IMR-90 (cell line): ENCODE data around the gene ATXN10. TPM values are rescaled to one million over a fixed set of nuclear protein-coding genes. Genes with fewer than 3 reads are reported as not detected.

ENCODE experiments used
- ATAC-seq: fragments of 200-7000 bp; cut with Tn5 transposase; 2 replicates; pipeline ENCODE4 v1.9.1; 2020; ENCODE audit warnings: low read depth, mild to moderate bottlenecking, moderate library complexity
- BruUV-seq: library from RNA; stranded (reverse); fragments of 400-500 nt; replicated peaks from 2 replicates; lab custom pipeline; 2021; lab: Mats Ljungman, UMichigan
- CTCF ChIA-PET: fragments of 300-600 bp; formaldehyde crosslinking; extraction: SDS; loops from one replicate; lab custom pipeline; 2021; ENCODE audit warnings: antibody characterized with exemption; lab: Yijun Ruan, JAX
- POLR2A ChIA-PET: fragments of 300-600 bp; sonication (Branson Sonifier 250); formaldehyde crosslinking; loops from one replicate; lab custom pipeline; 2022; ENCODE audit warnings: antibody characterized with exemption; ENCODE audit not compliant: unreplicated experiment; lab: Charles Lee
- DNase-seq: peaks from one replicate; pipeline ENCODE4 v3.0.0; 2013
- H2AFZ ChIP-seq: replicated peaks from 2 replicates; pipeline ENCODE3; 2013; ENCODE audit warnings: low read length, mild to moderate bottlenecking; ENCODE audit not compliant: poor library complexity
- H2AK5ac ChIP-seq: 2 replicates; pipeline ENCODE4 v1.6.1; 2013; ENCODE audit warnings: low read depth, low read length, inconsistent platforms
- H2AK9ac ChIP-seq: replicated peaks from 2 replicates; pipeline ENCODE3; 2013; ENCODE audit warnings: mild to moderate bottlenecking, low read depth, low read length, moderate library complexity; ENCODE audit not compliant: poor library complexity
- H2BK120ac ChIP-seq: 2 replicates; pipeline ENCODE4 v1.6.1; 2013; ENCODE audit warnings: low read depth, low read length, inconsistent platforms
- H2BK15ac ChIP-seq: 3 replicates; pipeline ENCODE4 v1.6.1; 2013; ENCODE audit warnings: low read depth, low read length, inconsistent platforms
- H2BK20ac ChIP-seq: 2 replicates; pipeline ENCODE4 v1.6.1; 2013; ENCODE audit warnings: low read depth, mild to moderate bottlenecking, inconsistent platforms, low read length, moderate library complexity
- H2BK5ac ChIP-seq: 2 replicates; pipeline ENCODE4 v1.6.1; 2013; ENCODE audit warnings: mild to moderate bottlenecking, low read depth, low read length, inconsistent platforms; ENCODE audit not compliant: poor library complexity, severe bottlenecking
- H3K14ac ChIP-seq: replicated peaks from 2 replicates; pipeline ENCODE4 v1.6.1; 2013; ENCODE audit warnings: low read depth, low read length, inconsistent platforms
- H3K18ac ChIP-seq: 2 replicates; pipeline ENCODE4 v1.6.1; 2013; ENCODE audit warnings: low read depth, low read length, control low read depth
- H3K23ac ChIP-seq: 2 replicates; pipeline ENCODE4 v1.6.1; 2013; ENCODE audit warnings: low read depth, low read length, inconsistent platforms
- H3K27ac ChIP-seq: 2 replicates; pipeline ENCODE4 v1.5.1; 2013; ENCODE audit warnings: mild to moderate bottlenecking, control low read depth, low read length; ENCODE audit not compliant: insufficient read depth
- H3K27me3 ChIP-seq: 2 replicates; pipeline ENCODE4 v1.6.1; 2013; ENCODE audit warnings: low read length; ENCODE audit not compliant: control insufficient read depth, insufficient read depth
- H3K36me3 ChIP-seq: 2 replicates; pipeline ENCODE4 v1.6.1; 2013; ENCODE audit warnings: low read length, mixed read lengths; ENCODE audit not compliant: control insufficient read depth, insufficient read depth
- H3K4ac ChIP-seq: 2 replicates; pipeline ENCODE4 v1.6.1; 2013; ENCODE audit warnings: low read depth, low read length, inconsistent platforms
- H3K4me1 ChIP-seq: 2 replicates; pipeline ENCODE4 v1.6.1; 2013; ENCODE audit warnings: low read length, mixed read lengths; ENCODE audit not compliant: control insufficient read depth, insufficient read depth
- H3K4me2 ChIP-seq: 2 replicates; pipeline ENCODE4 v1.6.1; 2013; ENCODE audit warnings: low read depth, mild to moderate bottlenecking, control low read depth, low read length, moderate library complexity
- H3K4me3 ChIP-seq: 2 replicates; pipeline ENCODE4 v1.5.1; 2013; ENCODE audit warnings: low read depth, mild to moderate bottlenecking, control low read depth, low read length, moderate library complexity; ENCODE audit not compliant: insufficient read depth
- H3K56ac ChIP-seq: 2 replicates; pipeline ENCODE4 v1.6.1; 2013; ENCODE audit warnings: low read length, inconsistent platforms; ENCODE audit not compliant: insufficient read depth; ENCODE audit errors: extremely low read depth
- H3K79me1 ChIP-seq, 2 experiments: 2 replicates each; pipeline ENCODE4 v1.6.1; 2013; ENCODE audit warnings: low read length in 2 of 2, inconsistent platforms in 1 of 2, low read depth in 1 of 2
- H3K9ac ChIP-seq: 2 replicates; pipeline ENCODE4 v1.6.1; 2013; ENCODE audit warnings: low read depth, low read length, control low read depth
- H3K9me1 ChIP-seq: 2 replicates; pipeline ENCODE4 v1.6.1; 2013; ENCODE audit warnings: low read length, inconsistent platforms; ENCODE audit not compliant: insufficient read depth
- H3K9me3 ChIP-seq: 2 replicates; pipeline ENCODE4 v1.6.1; 2013; ENCODE audit warnings: low read length; ENCODE audit not compliant: control insufficient read depth, insufficient read depth
- H4K20me1 ChIP-seq: 2 replicates; pipeline ENCODE4 v1.6.1; 2013; ENCODE audit warnings: low read length, inconsistent platforms; ENCODE audit not compliant: insufficient read depth
- H4K5ac ChIP-seq: 2 replicates; pipeline ENCODE4 v1.6.1; 2013; ENCODE audit warnings: mild to moderate bottlenecking, low read depth, low read length, control low read depth
- H4K8ac ChIP-seq, 2 experiments: 2 replicates each; pipeline ENCODE4 v1.6.1; 2013; ENCODE audit warnings: low read depth in 2 of 2, low read length in 2 of 2, control low read depth in 1 of 2, inconsistent platforms in 1 of 2
- H4K91ac ChIP-seq: 2 replicates; pipeline ENCODE4 v1.6.1; 2013; ENCODE audit warnings: low read depth, low read length, inconsistent platforms; ENCODE audit not compliant: insufficient read depth
- BHLHE40 ChIP-seq: fragments of 150-350 bp; IDR thresholded peaks from 2 replicates; pipeline ENCODE4 v1.6.1; 2016; ENCODE audit warnings: mild to moderate bottlenecking, low read depth, low read length
- CEBPB ChIP-seq: IDR thresholded peaks from 2 replicates; pipeline ENCODE4 v1.6.1; 2012; ENCODE audit warnings: low read depth, low read length, improper control_type of control experiment
- CHD1 ChIP-seq: IDR thresholded peaks from 2 replicates; pipeline ENCODE4 v1.6.1; 2012; ENCODE audit warnings: low read depth, low read length, improper control_type of control experiment
- FOS ChIP-seq: fragments of 150-350 bp; IDR thresholded peaks from 2 replicates; pipeline ENCODE4 v1.6.1; 2016; ENCODE audit warnings: low read depth, low read length
- MAFK ChIP-seq: IDR thresholded peaks from 2 replicates; pipeline ENCODE4 v1.6.1; 2012; ENCODE audit warnings: low read depth, low read length, improper control_type of control experiment
- MAZ ChIP-seq: IDR thresholded peaks from 2 replicates; pipeline ENCODE4 v1.6.1; 2012; ENCODE audit warnings: low read depth, mild to moderate bottlenecking, low read length, improper control_type of control experiment, moderate library complexity, borderline replicate concordance
- MXI1 ChIP-seq: IDR thresholded peaks from 2 replicates; pipeline ENCODE4 v1.6.1; 2012; ENCODE audit warnings: low read depth, mild to moderate bottlenecking, low read length, moderate library complexity, borderline replicate concordance
- NFE2L2 ChIP-seq: fragments of 150-350 bp; IDR thresholded peaks from 2 replicates; pipeline ENCODE4 v1.6.1; 2016; ENCODE audit warnings: low read depth, mild to moderate bottlenecking, low read length
- POLR2A ChIP-seq: IDR thresholded peaks from 2 replicates; pipeline ENCODE4 v1.6.1; 2012; ENCODE audit warnings: mild to moderate bottlenecking, low read depth, low read length
- RAD21 ChIP-seq: IDR thresholded peaks from 2 replicates; pipeline ENCODE4 v1.6.1; 2012; ENCODE audit warnings: low read length, improper control_type of control experiment
- RCOR1 ChIP-seq: IDR thresholded peaks from 2 replicates; pipeline ENCODE4 v1.6.1; 2012; ENCODE audit warnings: mild to moderate bottlenecking, low read length, improper control_type of control experiment; ENCODE audit not compliant: insufficient replicate concordance
- RFX5 ChIP-seq: IDR thresholded peaks from 2 replicates; pipeline ENCODE4 v1.8.0; 2012; ENCODE audit warnings: low read depth, mild to moderate bottlenecking, low read length, moderate library complexity
- SMC3 ChIP-seq: fragments of 150-350 bp; IDR thresholded peaks from 2 replicates; pipeline ENCODE4 v1.6.1; 2016; ENCODE audit warnings: low read depth, mild to moderate bottlenecking, antibody characterized with exemption, low read length, moderate library complexity
- WGBS, 2 experiments: methylation state at CpG; one replicate each; pipeline versions ENCODE4 v1.1.5 to v1.1.7; 2013; ENCODE audit warnings: missing lambda C conversion rate in 2 of 2; ENCODE audit not compliant: insufficient read length in 1 of 2; ENCODE audit errors: extremely low coverage in 2 of 2; 5-methylcytosine and 5-hydroxymethylcytosine counted together
- dilution Hi-C: fragments of 300-500 bp; cut with HindIII; formaldehyde crosslinking; loops from one replicate; pipeline ENCODE4 v1.14.3; 2018; ENCODE audit warnings: low sequenced_read_pairs; ENCODE audit not compliant: unreplicated experiment
- in situ Hi-C: fragments of 300-500 bp; cut with MboI; formaldehyde crosslinking; loops from 3 replicates; pipeline ENCODE4 v1.14.3; 2019; ENCODE audit warnings: low sequenced_read_pairs, inconsistent platforms, mixed read lengths
- intact Hi-C: fragments of 100-400 bp; cut with micrococcal nuclease; formaldehyde crosslinking; loops from 2 replicates; pipeline ENCODE4 v1.10.0; 2022
- polyA plus RNA-seq, 3 experiments: library from polyadenylated mRNA; depleted of rRNA; stranded (reverse); fragments of >200 nt; gene quantifications; 2 replicates each; pipeline ENCODE4 v1.2.3, GENCODE V29; 2012; ENCODE audit warnings: low replicate concordance in 1 of 3
- total RNA-seq: library from RNA; depleted of rRNA; stranded (reverse); fragments of >200 nt; gene quantifications from 2 replicates; pipeline ENCODE4 v1.2.3, GENCODE V29; 2012
- TF ChIP-seq, protein P1 (sequence below): conservative IDR thresholded peaks from 2 replicates; pipeline ENCODE4 v1.5.1; 2012; ENCODE audit warnings: mild to moderate bottlenecking, low read depth, low read length, improper control_type of control experiment
- TF ChIP-seq, protein P2 (sequence below): fragments of 150-350 bp; IDR thresholded peaks from 2 replicates; pipeline ENCODE4 v1.6.1; 2017; ENCODE audit warnings: mild to moderate bottlenecking, antibody characterized with exemption, low read length, low read depth

ATXN10 gene
- total and polyA plus RNA-seq, 2 of the 4 experiments (the other 2 are of a cell fraction), result 116 to 231 TPM

DNA sequence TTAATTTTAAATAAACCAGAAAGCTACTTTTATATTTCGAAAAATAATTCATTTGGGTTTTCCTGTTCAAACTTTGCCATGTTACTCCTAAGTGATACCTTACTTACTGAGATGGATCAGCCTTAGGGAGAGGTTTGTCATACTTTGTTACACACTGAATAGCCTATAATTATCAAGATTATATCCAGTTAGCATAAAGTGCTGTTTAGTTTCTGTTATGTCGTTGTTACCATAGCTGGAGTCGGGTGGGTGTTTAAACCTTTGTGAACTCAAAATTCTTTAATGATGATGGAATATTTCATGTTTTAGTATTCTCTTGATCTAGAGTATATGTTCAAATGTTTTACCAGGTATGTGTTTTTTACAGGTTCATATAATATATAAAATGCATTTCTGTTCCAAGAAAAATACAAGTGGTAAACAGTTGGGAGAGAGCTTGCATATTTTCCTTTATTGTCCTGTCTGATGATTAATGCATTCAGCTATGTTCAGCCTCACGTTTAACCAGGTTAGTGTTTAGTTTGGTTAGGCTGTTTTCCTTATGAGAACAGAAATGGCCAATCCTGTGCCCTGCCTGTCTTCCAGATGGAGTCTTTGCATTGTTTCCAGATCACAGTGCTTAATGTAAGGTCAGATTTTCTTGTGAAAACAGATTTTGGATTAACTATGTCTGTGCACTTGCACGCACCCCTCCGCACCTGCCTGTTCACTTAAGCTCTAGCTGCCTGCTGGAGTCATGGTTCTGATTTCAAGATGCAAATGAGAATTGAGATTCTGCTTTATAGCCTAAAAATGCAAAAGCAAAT lies 105.6 kb downstream of the ATXN10 start:
- Histone ChIP-seq H2AK9ac (no peak overlapping the region), H2AK5ac (no peak overlapping the region), H4K20me1 (peaks cover 61% of the 10 kb centered on the region), H3K4me2 (no peak overlapping the region), H3K36me3 (peaks cover 4% of the 10 kb centered on the region), H4K8ac (no peak overlapping the region), H3K79me1 (peaks cover 49 to 80% of the 10 kb centered on the region in 2 experiments), H3K9me3 (no peaks in the 10 kb centered on the region), H4K5ac (no peak overlapping the region), H2BK20ac (no peak overlapping the region), H4K91ac (no peak overlapping the region), H3K4me3 (no peak overlapping the region), H3K27ac (no peak overlapping the region), H2BK120ac (no peak overlapping the region), H2AFZ (no peak overlapping the region), H3K18ac (no peak overlapping the region), H3K56ac (no peak overlapping the region), H3K4me1 (peaks cover 6% of the 10 kb centered on the region), H3K9ac (no peak overlapping the region), H2BK5ac (no peak overlapping the region), H2BK15ac (no peak overlapping the region), H3K4ac (no peak overlapping the region), H3K9me1 (peaks cover 19% of the 10 kb centered on the region), H3K27me3 (no peaks in the 10 kb centered on the region), H3K23ac (no peak overlapping the region), H3K14ac (no peak overlapping the region)
- intact Hi-C loops (no loop called here), in situ Hi-C loops (no loop called here), dilution Hi-C loops (no loop called here)
- WGBS, 2 experiments, result 100% methylated on average over 2 of the region's 6 CpGs; no CpG with 5 or more reads in 1 of the 2 experiments
- ChIA-PET CTCF (no interaction called here), POLR2A (no interaction called here)
- ATAC-seq (peak; percentile 18), DNase-seq (peak; percentile 63)
- no TSS peak for BruUV-seq
- TF ChIP-seq MXI1, result no peak
- no peak for TF ChIP-seq CHD1
- no peak for TF ChIP-seq RFX5
- no peak for TF ChIP-seq RAD21
- no peak for TF ChIP-seq MAFK
- TF ChIP-seq RCOR1, result no peak
- no peak for TF ChIP-seq SMC3
- no peak for TF ChIP-seq CEBPB
- no peak for TF ChIP-seq FOS
- TF ChIP-seq, protein P1, sequence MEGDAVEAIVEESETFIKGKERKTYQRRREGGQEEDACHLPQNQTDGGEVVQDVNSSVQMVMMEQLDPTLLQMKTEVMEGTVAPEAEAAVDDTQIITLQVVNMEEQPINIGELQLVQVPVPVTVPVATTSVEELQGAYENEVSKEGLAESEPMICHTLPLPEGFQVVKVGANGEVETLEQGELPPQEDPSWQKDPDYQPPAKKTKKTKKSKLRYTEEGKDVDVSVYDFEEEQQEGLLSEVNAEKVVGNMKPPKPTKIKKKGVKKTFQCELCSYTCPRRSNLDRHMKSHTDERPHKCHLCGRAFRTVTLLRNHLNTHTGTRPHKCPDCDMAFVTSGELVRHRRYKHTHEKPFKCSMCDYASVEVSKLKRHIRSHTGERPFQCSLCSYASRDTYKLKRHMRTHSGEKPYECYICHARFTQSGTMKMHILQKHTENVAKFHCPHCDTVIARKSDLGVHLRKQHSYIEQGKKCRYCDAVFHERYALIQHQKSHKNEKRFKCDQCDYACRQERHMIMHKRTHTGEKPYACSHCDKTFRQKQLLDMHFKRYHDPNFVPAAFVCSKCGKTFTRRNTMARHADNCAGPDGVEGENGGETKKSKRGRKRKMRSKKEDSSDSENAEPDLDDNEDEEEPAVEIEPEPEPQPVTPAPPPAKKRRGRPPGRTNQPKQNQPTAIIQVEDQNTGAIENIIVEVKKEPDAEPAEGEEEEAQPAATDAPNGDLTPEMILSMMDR, result no peak
- no peak for TF ChIP-seq POLR2A
- no peak for TF ChIP-seq BHLHE40
- TF ChIP-seq NFE2L2, result no peak
- TF ChIP-seq, protein P2, sequence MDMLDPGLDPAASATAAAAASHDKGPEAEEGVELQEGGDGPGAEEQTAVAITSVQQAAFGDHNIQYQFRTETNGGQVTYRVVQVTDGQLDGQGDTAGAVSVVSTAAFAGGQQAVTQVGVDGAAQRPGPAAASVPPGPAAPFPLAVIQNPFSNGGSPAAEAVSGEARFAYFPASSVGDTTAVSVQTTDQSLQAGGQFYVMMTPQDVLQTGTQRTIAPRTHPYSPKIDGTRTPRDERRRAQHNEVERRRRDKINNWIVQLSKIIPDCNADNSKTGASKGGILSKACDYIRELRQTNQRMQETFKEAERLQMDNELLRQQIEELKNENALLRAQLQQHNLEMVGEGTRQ, result no peak
- TF ChIP-seq MAZ, result no peak
